Panc1 (cell line): ENCODE results near the gene AOAH. TPM values are rescaled to one million over a fixed set of nuclear protein-coding genes. Genes with fewer than 3 reads are reported as not detected.
A peak's percentile ranks its signal among the peaks of the same experiment; 100 is the strongest.

Experiments used
- ATAC-seq: fragments of 200-7000 bp; cut with Tn5 transposase; 2 replicates; pipeline ENCODE4 v1.9.1; 2020; ENCODE audit warnings: mild to moderate bottlenecking, moderate library complexity
- BruUV-seq: library from RNA; stranded (reverse); fragments of 400-500 nt; replicated peaks from 2 replicates; lab custom pipeline; 2021; lab: Mats Ljungman, UMichigan
- CTCF ChIA-PET: fragments of 300-600 bp; sonication (Branson Sonifier 250); formaldehyde crosslinking; loops from one replicate; lab custom pipeline; 2022; ENCODE audit warnings: antibody characterized with exemption; lab: Charles Lee
- POLR2A ChIA-PET: fragments of 300-600 bp; sonication (Branson Sonifier 250); formaldehyde crosslinking; loops from one replicate; lab custom pipeline; 2022; ENCODE audit warnings: antibody characterized with exemption; lab: Charles Lee
- DNase-seq: peaks from one replicate; pipeline ENCODE4 v3.0.0-alpha.2; 2010; ENCODE audit warnings: low read depth, low spot score
- H3K27ac ChIP-seq: 2 replicates; pipeline ENCODE4 v1.5.1; 2011; ENCODE audit warnings: mild to moderate bottlenecking, low read length, inconsistent platforms
- H3K27me3 ChIP-seq: fragments of 200-500 bp; sonication (Bioruptor generic); 2 replicates; pipeline ENCODE4 v1.6.0; 2014; ENCODE audit warnings: low read length, inconsistent platforms; ENCODE audit not compliant: control insufficient read depth, insufficient read depth
- H3K36me3 ChIP-seq: fragments of 200-500 bp; sonication (Bioruptor generic); 2 replicates; pipeline ENCODE4 v1.5.1; 2014; ENCODE audit warnings: inconsistent platforms, mild to moderate bottlenecking, low read length, moderate library complexity; ENCODE audit not compliant: control insufficient read depth, insufficient read depth
- H3K4me1 ChIP-seq: 2 replicates; pipeline ENCODE4 v1.5.1; 2011; ENCODE audit warnings: inconsistent platforms, mild to moderate bottlenecking, low read length, moderate library complexity; ENCODE audit not compliant: control insufficient read depth, insufficient read depth
- H3K4me3 ChIP-seq, 2 experiments: 2 replicates each; pipeline ENCODE4 v1.5.1; 2011 to 2012; ENCODE audit warnings: low read depth in 2 of 2, low read length in 2 of 2, mild to moderate bottlenecking in 2 of 2, inconsistent platforms in 1 of 2, moderate library complexity in 1 of 2
- H3K9me3 ChIP-seq: fragments of 200-500 bp; sonication (Bioruptor generic); 2 replicates; pipeline ENCODE4 v1.5.1; 2014; ENCODE audit warnings: low read depth, mild to moderate bottlenecking, inconsistent platforms, low read length, moderate library complexity; ENCODE audit not compliant: control insufficient read depth, insufficient read depth
- CTCF ChIP-seq: fragments of 450-650 bp; IDR thresholded peaks from 2 replicates; pipeline ENCODE4 v1.5.1; 2017; ENCODE audit warnings: mild to moderate bottlenecking
- POLR2AphosphoS5 ChIP-seq: IDR thresholded peaks from 2 replicates; pipeline ENCODE4 v1.6.1; 2012; ENCODE audit warnings: mild to moderate bottlenecking, low read depth, low read length, moderate library complexity
- REST ChIP-seq, 2 experiments: IDR thresholded peaks; 2 replicates each; pipeline ENCODE4 v1.6.1; 2011 to 2012; ENCODE audit warnings: low read depth in 2 of 2, control low read depth in 1 of 2, low read length in 1 of 2, mild to moderate bottlenecking in 1 of 2, moderate library complexity in 1 of 2; ENCODE audit not compliant: insufficient read depth in 1 of 2
- SIN3A ChIP-seq: IDR thresholded peaks from 2 replicates; pipeline ENCODE4 v1.6.1; 2012; ENCODE audit warnings: low read depth, mild to moderate bottlenecking, low read length, moderate library complexity, borderline replicate concordance; ENCODE audit not compliant: insufficient read depth
- TCF7L2 ChIP-seq: IDR thresholded peaks from 2 replicates; pipeline ENCODE4 v1.6.1; 2011; ENCODE audit warnings: mild to moderate bottlenecking, low read depth, low read length, inconsistent platforms
- in situ Hi-C: cut with HindIII; loops from 2 replicates; pipeline ENCODE4 v1.10.0; 2016; ENCODE audit warnings: low sequenced_read_pairs, low pct_unique_long_range_greater_than_20kb
- intact Hi-C: fragments of 100-400 bp; cut with micrococcal nuclease; formaldehyde crosslinking; loops from one replicate; pipeline ENCODE4 v1.10.0; 2022; ENCODE audit not compliant: unreplicated experiment
- total RNA-seq: library from RNA; stranded (reverse); gene quantifications from one replicate; pipeline ENCODE4 v1.2.1, GENCODE V29; 2021; ENCODE audit not compliant: unreplicated experiment

Gene AOAH
- total RNA-seq, 1 experiment from 2014 or later, result 0.31 TPM

- intact Hi-C loops (loop anchor here (1.0 to 5.0 kb wide), 5 partner anchors 184 to 713 kb away; no protein-coding TSS in a partner anchor), in situ Hi-C loops (loop anchor here (25.0 kb wide), 1 partner anchor 699 kb away; no protein-coding TSS in a partner anchor)
- DNase-seq (peak; percentile 88), ATAC-seq (peak; percentile 91)
- TF ChIP-seq POLR2AphosphoS5, result no peak
- TF ChIP-seq SIN3A, result no peak
- peak; percentile 82; the same call in 1 of the 2 replicates for TF ChIP-seq CTCF
- TF ChIP-seq TCF7L2, result peak; percentile 87
- no peak for TF ChIP-seq REST (IDR thresholded peaks at IDR 0.05; ENCODE audit: insufficient read depth in 1 of 2, low read depth in 2 of 2, low read length in 1 of 2)
- Histone ChIP-seq H3K27ac (peak overlapping the region; percentile 57; the same call in 1 of the 2 replicates), H3K4me3 (no peak overlapping the region), H3K9me3 (peaks cover 27% of the 10 kb centered on the region; the same call in 1 of the 2 replicates), H3K36me3 (no peaks in the 10 kb centered on the region), H3K27me3 (no peaks in the 10 kb centered on the region), H3K4me1 (no peaks in the 10 kb centered on the region)
- no TSS peak for BruUV-seq
- ChIA-PET CTCF (interaction anchor here (0.7 to 1.6 kb wide), 10 partner anchors 11 to 713 kb away, joined by 3 to 21 read pairs (median 4); no protein-coding TSS in a partner anchor), POLR2A (interaction anchor here (0.6 kb wide), 2 partner anchors 49 to 165 kb away, joined by 3 read pairs; no protein-coding TSS in a partner anchor)
Measured at GRCh38 chr7:36487756-36488336, 236.4 kb downstream of the AOAH start.

- POLR2A ChIA-PET, result no interaction called here
Measured at GRCh38 chr7:36486336-36486735, 238.0 kb downstream of the AOAH start.

More at GRCh38 chr7:36486336-36486735, 238.0 kb downstream of the AOAH start:
- DNase-seq (no peak), ATAC-seq (no peak)
- H3K4me1 ChIP-seq, result no peaks in the 10 kb centered on the region
- in situ Hi-C loops (loop anchor here (25.0 kb wide), 1 partner anchor 701 kb away; no protein-coding TSS in a partner anchor), intact Hi-C loops (loop anchor here (5.0 kb wide), 2 partner anchors 186 to 486 kb away; no protein-coding TSS in a partner anchor)
- CTCF ChIA-PET, result no interaction called here
- no peaks in the 10 kb centered on the region for H3K36me3 ChIP-seq
- H3K4me3 ChIP-seq, result no peak overlapping the region
- H3K27me3 ChIP-seq, result no peaks in the 10 kb centered on the region
- TF ChIP-seq SIN3A (no peak), POLR2AphosphoS5 (no peak), CTCF (no peak), REST (IDR thresholded peaks at IDR 0.05; ENCODE audit: insufficient read depth in 1 of 2, low read depth in 2 of 2, low read length in 1 of 2) (no peak), TCF7L2 (no peak)
- H3K9me3 ChIP-seq, result peaks cover 16% of the 10 kb centered on the region; the same call in 1 of the 2 replicates
- no TSS peak for BruUV-seq
- H3K27ac ChIP-seq, result peak overlapping the region; percentile 30; the same call in 1 of the 2 replicates
